ENCODE results near the gene IFITM5.

DNA sequence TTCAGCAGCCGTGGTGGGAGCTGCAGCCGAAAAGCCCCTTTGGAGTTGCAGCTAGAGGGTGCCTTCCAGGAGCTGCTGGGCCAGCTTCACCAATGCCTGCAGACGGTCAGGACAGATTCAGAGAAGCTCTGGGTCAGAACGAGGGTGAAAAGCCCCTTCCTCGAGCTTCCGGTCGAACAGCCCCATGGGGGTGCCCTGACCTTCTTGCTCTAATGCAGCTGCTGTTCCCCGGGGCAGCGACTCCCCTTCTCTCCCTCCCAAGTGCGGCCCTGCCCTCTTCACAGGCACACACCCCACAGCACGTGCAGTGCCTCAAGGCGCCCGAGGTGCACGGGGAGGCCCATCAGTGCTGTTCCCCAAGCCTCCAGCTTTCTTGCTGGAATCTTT lies 31.0 kb upstream of the IFITM5 start:
- TF ChIP-seq, protein P1, sequence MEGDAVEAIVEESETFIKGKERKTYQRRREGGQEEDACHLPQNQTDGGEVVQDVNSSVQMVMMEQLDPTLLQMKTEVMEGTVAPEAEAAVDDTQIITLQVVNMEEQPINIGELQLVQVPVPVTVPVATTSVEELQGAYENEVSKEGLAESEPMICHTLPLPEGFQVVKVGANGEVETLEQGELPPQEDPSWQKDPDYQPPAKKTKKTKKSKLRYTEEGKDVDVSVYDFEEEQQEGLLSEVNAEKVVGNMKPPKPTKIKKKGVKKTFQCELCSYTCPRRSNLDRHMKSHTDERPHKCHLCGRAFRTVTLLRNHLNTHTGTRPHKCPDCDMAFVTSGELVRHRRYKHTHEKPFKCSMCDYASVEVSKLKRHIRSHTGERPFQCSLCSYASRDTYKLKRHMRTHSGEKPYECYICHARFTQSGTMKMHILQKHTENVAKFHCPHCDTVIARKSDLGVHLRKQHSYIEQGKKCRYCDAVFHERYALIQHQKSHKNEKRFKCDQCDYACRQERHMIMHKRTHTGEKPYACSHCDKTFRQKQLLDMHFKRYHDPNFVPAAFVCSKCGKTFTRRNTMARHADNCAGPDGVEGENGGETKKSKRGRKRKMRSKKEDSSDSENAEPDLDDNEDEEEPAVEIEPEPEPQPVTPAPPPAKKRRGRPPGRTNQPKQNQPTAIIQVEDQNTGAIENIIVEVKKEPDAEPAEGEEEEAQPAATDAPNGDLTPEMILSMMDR (IDR thresholded peaks at IDR 0.05), result no peak
- no peak for TF ChIP-seq EZH2 (IDR thresholded peaks at IDR 0.05; ENCODE audit: borderline replicate concordance, insufficient read depth, low read depth, low read length, poor library complexity, severe bottlenecking)
